Kidney (tissue), 14 donors: ENCODE measurements around the gene SLC7A1. TPM values are rescaled to one million over a fixed set of nuclear protein-coding genes. Genes with fewer than 3 reads are reported as not detected.

Experiments used
- DNase-seq, 5 donors: peaks; one replicate each; pipeline ENCODE4 v3.0.0-alpha.2; 2013 to 2020
- FAIRE-seq: peaks from 2 replicates; lab custom pipeline; 2012; peaks lifted over from hg19 to GRCh38; lab: Jason Lieb, UNC
- H3K27ac ChIP-seq, 2 donors: one replicate each; pipeline ENCODE4 v1.7.0; 2013; ENCODE audit warnings: low read depth in 2 of 2, low read length in 2 of 2, inconsistent platforms in 1 of 2
- H3K27me3 ChIP-seq: one replicate; pipeline ENCODE4 v1.7.1; 2013; ENCODE audit warnings: low read length, inconsistent platforms; ENCODE audit not compliant: control insufficient read depth, insufficient read depth
- H3K36me3 ChIP-seq, 3 donors: one replicate each; pipeline versions ENCODE4 v1.7.0 to v1.7.1; 2013; ENCODE audit warnings: low read length in 3 of 3, control low read depth in 1 of 3, inconsistent platforms in 1 of 3; ENCODE audit not compliant: insufficient read depth in 3 of 3, control insufficient read depth in 2 of 3
- H3K4me1 ChIP-seq, 3 donors: one replicate each; pipeline versions ENCODE4 v1.7.0 to v1.7.1; 2013; ENCODE audit warnings: low read length in 3 of 3, inconsistent platforms in 1 of 3, low read depth in 1 of 3; ENCODE audit not compliant: control insufficient read depth in 2 of 3, insufficient read depth in 2 of 3
- H3K4me3 ChIP-seq, 3 donors: one replicate each; pipeline versions ENCODE4 v1.7.0 to v1.8.1; 2013; ENCODE audit warnings: low read length in 3 of 3, control low read depth in 1 of 3, inconsistent platforms in 1 of 3
- H3K9ac ChIP-seq, 3 donors: one replicate each; pipeline versions ENCODE4 v1.7.0 to v1.7.1; 2013; ENCODE audit warnings: low read length in 3 of 3, control low read depth in 1 of 3, inconsistent platforms in 1 of 3
- H3K9me3 ChIP-seq, 3 donors: one replicate each; pipeline versions ENCODE4 v1.7.0 to v1.7.1; 2013; ENCODE audit warnings: low read length in 3 of 3, control low read depth in 1 of 3, inconsistent platforms in 1 of 3; ENCODE audit not compliant: control insufficient read depth in 2 of 3, insufficient read depth in 1 of 3
- CTCF ChIP-seq: IDR thresholded peaks from 3 replicates; pipeline ENCODE4 v1.5.1; 2012; ENCODE audit warnings: mild to moderate bottlenecking, moderate library complexity, borderline replicate concordance; ENCODE audit not compliant: insufficient read depth; ENCODE audit errors: extremely low read depth
- intact Hi-C: fragments of 100-400 bp; cut with DNase I; formaldehyde crosslinking; loops from one replicate; pipeline ENCODE4 v1.11.1; 2022
- polyA plus RNA-seq: library from polyadenylated mRNA; stranded (reverse); fragments of 350-450 nt; fragmentation: Illumina TruSeq; extraction: RNeasy Lipid Tissue Mini Kit (QIAGEN cat#74804); gene quantifications from one replicate; pipeline ENCODE4 v1.2.3, GENCODE V29; 2014; ENCODE audit warnings: low read depth, low replicate concordance; ENCODE audit not compliant: insufficient read depth
- total RNA-seq: library from RNA; stranded (reverse); fragmentation: NEBNext Ultra II Directional; extraction: Animal tissue kit (Norgen Biotek cat#: 25700); gene quantifications from one replicate; pipeline ENCODE4 v1.2.1, GENCODE V29; 2021
- donor health status: control.
- donor health status: control.
- donor health status: control.
- donor health status: control.
- donor health status: control.
- donor health status: DM: yes; HTN: yes; CAD: no.
- donor health status: Normal renal cell carcinoma (clear cell type).

SLC7A1 gene
- total and polyA plus RNA-seq, 2 donors from 2014 or later: 2.8 to 64.5 TPM

- intact Hi-C loops: no loop called here
- Histone ChIP-seq H3K4me1 (peaks cover 0 to 4% (median 0%) of the 10 kb centered on the region in 3 donors), H3K27ac (no peak overlapping the region), H3K27me3 (no peaks in the 10 kb centered on the region), H3K9ac (no peak overlapping the region), H3K9me3 (no peaks in the 10 kb centered on the region), H3K4me3 (no peak overlapping the region), H3K36me3 (no peaks in the 10 kb centered on the region)
- DNase-seq (no peak), FAIRE-seq (no peak)
- TF ChIP-seq CTCF: no peak
Observed at GRCh38 chr13:29568731-29569130, 26.8 kb downstream of the SLC7A1 start.

GRCh38 chr13:29567411-29567810 lies 28.1 kb downstream of the SLC7A1 start:
- no peak overlapping the region for H3K9ac ChIP-seq
- no peak for FAIRE-seq

GRCh38 chr13:29566206-29566605 lies 29.3 kb downstream of the SLC7A1 start:
- no peak for DNase-seq
- no peak for FAIRE-seq
- Histone ChIP-seq H3K9ac (no peak overlapping the region), H3K4me1 (no peaks in the 10 kb centered on the region), H3K9me3 (no peaks in the 10 kb centered on the region), H3K27me3 (no peaks in the 10 kb centered on the region), H3K27ac (no peak overlapping the region), H3K36me3 (no peaks in the 10 kb centered on the region), H3K4me3 (no peak overlapping the region)
- TF ChIP-seq CTCF: no peak
- intact Hi-C loops: no loop called here

More at GRCh38 chr13:29567411-29567810, 28.1 kb downstream of the SLC7A1 start:
- no peak for TF ChIP-seq CTCF
- Histone ChIP-seq H3K27me3 (no peaks in the 10 kb centered on the region), H3K4me1 (no peaks in the 10 kb centered on the region), H3K9me3 (no peaks in the 10 kb centered on the region), H3K4me3 (no peak overlapping the region), H3K36me3 (no peaks in the 10 kb centered on the region), H3K27ac (no peak overlapping the region)
- DNase-seq: no peak
- intact Hi-C loops: no loop called here

GRCh38 chr13:29564818-29565217 lies 30.7 kb downstream of the SLC7A1 start:
- H3K27me3 ChIP-seq: no peaks in the 10 kb centered on the region
- FAIRE-seq (no peak), DNase-seq (no peak)
- H3K9ac ChIP-seq: no peak overlapping the region
- no peak for TF ChIP-seq CTCF
- H3K36me3 ChIP-seq: no peaks in the 10 kb centered on the region
- H3K4me3 ChIP-seq: no peak overlapping the region
- no peaks in the 10 kb centered on the region for H3K9me3 ChIP-seq
- no peak overlapping the region for H3K27ac ChIP-seq
- intact Hi-C loops: no loop called here
- H3K4me1 ChIP-seq: no peaks in the 10 kb centered on the region
